Left forelimb (tissue), 1 donor: ENCODE data around the gene MIPOL1.
A peak's percentile ranks its signal among the peaks of the same experiment; 100 is the strongest.
"Not testable (repeated sequence)": the region's sequence is repeated elsewhere in the genome, so short reads cannot be mapped to it uniquely, and the experiment has no call there.

ENCODE experiments used
- DNase-seq: peaks from one replicate; pipeline ENCODE4 v3.0.0-alpha.2; 2018; ENCODE audit warnings: low spot score

Gene MIPOL1, protein sequence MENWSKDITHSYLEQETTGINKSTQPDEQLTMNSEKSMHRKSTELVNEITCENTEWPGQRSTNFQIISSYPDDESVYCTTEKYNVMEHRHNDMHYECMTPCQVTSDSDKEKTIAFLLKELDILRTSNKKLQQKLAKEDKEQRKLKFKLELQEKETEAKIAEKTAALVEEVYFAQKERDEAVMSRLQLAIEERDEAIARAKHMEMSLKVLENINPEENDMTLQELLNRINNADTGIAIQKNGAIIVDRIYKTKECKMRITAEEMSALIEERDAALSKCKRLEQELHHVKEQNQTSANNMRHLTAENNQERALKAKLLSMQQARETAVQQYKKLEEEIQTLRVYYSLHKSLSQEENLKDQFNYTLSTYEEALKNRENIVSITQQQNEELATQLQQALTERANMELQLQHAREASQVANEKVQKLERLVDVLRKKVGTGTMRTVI

DNA sequence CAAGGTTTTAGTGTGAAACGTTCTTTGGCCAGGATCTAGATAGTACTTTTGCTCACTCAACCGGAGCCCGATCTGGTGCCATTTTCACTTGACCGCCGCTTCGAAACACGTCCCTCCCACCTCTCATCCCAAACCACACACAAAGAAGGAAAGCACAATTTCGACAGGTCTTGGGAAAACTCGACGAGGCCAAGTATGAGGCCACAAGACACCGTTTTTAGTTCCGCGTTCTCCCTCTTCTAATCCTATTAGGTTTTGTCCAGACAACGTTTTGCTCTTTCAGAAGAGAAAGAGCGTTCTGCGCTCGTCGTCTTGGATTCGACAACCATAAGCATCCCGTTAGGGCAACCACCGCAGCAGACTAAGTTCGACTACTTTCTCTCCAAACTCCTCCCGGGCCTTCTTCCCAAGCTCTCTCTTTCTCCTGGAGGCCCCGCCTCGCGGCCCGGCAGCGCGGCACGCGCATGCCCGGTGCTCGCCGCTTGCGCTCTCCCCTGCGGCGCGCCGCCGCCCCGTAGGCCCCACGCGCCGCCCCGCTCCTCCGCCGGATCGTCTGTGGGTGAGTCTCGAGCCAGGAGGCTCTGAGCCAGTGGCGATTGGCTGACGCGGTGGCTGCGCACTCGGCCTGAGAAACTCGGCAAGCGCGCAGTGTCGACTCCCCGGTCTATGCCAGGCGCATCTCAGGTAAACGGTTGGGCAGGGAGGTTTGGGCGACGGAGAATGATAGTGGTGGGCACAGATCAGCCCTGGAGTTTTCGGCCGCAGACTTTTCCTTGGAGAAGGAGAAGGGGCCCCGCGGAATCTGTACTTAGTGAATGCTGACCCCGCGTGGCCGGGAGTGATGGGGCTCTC, at the start of gene MIPOL1:
Gene MIPOL1, plus strand, starts transcription at position 517 of the 852 bp plus-strand sequence. CDS start 49,952 bp downstream, outside the sequence.
- DNase-seq = peak; percentile 89

DNA sequence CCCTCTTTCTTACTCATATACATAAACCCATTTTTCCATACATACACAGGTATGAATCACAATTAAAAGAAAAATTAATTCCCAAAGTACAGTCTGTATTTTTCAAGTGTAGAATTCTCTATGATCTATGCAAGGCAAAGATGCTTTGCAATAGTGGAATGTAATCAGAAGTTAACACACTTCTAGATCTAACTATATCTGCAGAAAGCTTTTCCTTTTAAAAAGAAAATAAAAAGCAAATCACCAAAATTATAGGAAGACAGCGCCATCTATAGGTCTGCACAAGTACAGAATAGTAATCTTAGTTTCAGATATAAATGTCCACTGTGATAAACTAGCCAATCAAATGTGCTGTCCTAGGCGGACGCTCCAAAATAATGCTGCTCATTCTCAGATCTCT, 47.3 kb upstream of the MIPOL1 start:
- no peak for DNase-seq

DNA sequence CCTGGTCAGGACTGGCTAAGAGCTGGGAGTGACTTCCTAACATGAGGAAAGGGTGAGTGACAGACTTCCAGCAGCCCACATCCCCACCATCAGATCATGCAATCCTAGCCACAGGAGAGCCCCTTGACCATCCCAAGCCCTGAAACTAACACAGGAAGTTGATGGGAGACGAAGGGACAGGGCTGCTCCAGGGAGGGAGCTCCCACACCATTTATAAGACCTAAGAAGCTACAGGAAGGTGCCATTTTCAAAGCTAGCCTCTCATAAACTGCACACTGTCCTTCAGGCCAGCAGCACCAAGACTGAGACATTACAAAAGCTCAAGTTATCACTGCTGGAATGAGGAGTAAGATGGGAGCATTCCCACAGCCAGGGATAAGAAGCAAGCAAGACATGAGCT, 44.7 kb upstream of the MIPOL1 start:
- DNase-seq = no peak

DNA sequence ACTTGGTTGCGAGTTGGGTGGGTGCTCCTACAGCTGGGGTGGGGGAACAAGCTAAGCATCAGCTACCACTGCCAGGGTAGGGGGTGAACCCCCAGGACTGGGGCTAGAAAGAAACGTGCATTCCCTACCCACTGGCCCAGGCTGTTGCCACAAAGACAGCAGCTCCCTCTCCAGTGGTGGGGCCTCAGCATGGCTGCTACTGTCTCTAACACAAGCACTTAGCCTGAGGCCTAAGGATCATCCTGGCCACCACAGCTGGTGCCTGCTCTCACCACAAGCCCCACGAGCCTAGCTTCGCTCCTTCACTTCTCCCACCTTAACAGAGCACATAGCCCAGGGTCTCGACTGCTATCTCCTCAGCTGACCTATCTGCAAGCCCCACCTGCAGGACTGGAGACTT, 44.3 kb upstream of the MIPOL1 start:
- DNase-seq = no peak

DNA sequence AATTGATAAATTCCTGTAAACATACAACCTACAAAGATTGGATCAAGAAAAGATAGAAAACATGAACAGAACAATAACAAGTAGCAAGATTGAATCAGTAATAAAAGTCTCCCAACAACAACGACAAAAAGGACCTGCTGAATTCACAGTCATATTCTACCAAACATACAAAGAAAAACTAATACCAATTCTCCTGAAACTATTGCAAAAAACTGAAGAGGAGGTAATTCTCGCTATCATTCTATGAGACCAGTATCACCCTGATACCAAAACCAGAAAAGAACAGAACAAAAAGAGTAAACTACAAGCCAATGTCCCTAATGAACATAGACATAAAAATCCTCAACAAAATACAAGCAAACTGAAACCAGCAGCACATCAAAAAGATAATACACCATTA, 39.8 kb upstream of the MIPOL1 start:
- no peak for DNase-seq

DNA sequence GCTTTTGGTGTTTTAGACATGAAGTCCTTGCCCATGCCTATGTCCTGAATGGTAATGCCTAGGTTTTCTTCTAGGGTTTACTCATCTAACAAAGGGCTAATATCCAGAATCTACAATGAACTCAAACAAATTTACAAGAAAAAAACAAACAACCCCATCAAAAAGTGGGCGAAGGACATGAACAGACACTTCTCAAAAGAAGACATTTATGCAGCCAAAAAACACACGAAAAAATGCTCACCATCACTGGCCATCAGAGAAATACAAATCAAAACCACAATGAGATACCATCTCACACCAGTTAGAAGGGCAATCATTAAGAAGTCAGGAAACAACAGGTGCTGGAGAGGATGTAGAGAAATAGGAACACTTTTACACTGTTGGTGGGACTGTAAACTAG, 35.4 kb upstream of the MIPOL1 start:
- DNase-seq = not testable (repeated sequence)

DNA sequence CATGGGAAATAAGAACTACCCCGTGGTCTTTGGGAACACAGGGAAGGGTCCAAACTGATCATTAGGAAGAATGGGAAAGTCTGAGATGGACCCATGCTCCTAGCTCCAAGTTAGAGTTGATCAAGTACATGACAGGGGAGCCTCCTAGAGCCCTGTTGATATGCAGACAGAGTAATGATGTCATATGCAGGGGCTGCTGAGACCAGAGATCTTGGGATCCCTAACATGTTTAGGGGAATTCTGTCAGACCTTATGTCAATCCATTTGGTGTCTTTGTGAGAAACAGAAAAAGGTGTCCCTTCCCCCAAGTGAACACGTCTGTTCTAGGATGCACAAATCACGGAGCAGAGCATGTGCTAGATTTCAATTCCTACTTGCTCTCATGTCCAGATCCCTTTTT, 31.9 kb upstream of the MIPOL1 start:
- DNase-seq = no peak

DNA sequence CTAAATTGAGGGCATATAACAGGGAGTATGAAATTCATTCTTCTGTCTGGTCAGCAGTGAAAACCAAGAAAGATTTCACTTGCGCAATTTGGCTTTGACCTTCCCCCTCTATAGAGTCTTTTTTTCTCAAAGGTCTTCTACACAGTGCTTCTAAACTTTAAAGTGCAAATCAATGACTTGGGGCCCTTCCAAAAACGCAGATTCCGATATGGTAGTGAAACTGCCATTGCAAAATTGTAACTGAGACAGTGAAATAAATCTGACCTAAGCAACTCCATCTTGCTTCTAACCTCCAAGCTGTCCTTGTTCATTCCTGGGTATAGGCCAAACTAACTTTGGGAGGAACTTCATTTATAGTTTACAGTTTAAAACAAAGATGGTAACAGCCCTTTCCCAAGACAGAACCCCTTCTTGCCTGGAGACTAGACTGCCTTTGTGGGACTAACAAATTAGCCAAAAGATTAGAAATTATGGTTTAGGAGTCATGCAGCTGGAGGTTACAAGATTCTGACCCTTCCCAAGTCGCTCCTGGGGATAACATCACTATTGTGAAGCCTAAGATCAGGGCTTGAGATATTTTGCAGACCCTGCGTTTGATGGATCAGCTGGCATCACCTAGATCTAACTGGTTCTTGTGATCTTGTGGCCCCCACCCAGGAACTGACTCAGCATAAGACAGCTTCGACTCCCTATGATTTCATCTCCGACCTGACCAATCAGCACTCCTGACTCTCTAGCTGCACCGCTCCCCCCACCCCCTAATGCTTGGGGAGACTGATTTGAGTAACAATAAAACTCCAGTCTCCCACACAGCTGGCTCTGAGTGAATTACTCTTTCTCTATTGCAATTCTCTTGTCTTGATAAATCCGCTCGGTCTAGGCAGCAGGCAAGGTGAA, 30.3 kb upstream of the MIPOL1 start:
- DNase-seq = no peak

DNA sequence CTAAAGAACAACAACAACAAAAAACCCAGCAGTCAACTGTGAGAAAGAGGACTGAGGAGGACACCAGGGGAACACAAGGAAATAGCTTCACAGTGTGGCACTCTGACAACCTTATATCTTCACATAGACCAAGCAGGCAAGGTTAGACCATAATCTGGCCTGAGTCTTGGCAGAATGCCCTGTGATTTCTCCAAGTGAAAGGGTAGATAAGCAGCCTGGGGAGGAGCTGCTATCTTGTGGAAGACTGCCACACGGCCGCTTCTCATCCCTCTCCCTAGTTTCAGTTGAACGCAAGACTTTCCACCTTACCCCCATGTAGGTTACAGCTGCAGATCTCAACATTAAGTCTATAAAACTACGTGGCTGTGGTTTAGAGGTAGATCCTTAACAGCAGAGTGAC, 29.0 kb upstream of the MIPOL1 start:
- no peak for DNase-seq

DNA sequence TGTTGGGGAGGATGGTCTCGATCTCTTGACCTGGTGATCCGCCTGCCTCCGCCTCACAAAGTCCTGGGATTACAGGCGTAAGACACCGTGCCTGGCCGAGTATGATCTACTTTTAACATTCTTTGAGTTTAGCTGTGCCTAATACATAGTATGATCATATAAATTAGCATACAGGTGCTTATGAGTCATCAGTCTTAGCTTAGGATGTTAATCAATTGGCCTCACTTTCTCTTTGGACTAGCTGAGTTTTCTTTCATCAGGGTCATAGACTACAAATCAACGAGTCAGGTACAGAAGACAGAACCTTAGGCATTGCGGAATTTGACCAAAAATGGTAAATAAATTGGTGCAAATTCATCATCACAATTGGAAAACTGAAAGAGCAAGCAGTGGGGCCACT, 27.5 kb upstream of the MIPOL1 start:
- no peak for DNase-seq

DNA sequence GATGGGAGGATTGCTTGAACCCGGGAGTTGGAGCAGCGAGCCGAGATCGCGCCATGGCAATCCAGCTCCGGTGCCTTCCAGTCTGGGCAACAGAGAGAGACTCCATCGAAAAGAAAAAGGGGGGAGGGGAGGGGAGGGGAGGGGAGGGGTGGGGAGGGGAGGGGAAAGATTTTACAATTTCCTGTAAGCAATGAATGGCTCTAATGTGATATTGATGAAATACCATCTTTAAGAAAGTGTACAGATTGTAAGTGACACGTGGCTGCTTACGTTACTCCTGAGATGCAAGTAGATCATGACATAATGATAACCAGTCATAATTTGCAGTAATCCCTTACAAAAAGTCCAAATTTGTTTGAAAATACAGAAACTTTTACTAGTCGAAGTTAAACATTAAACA, 26.7 kb upstream of the MIPOL1 start:
- DNase-seq = no peak

DNA sequence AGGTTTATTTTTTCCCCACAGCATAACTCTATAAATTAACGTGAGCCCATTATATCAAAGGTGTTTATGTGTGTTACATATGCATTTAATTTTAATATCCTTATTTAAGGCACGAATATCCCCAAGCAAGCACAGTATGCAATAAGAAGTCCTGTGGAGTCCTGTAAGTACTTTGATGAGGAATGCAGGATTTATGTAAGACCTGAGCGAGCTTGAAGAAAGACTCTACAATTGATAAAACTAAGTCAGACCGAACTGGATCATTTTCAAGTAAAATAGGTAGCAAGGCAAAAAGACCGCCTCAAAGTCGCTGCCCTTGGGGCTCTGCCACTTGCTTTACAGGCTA, 26.1 kb upstream of the MIPOL1 start:
- no peak for DNase-seq

DNA sequence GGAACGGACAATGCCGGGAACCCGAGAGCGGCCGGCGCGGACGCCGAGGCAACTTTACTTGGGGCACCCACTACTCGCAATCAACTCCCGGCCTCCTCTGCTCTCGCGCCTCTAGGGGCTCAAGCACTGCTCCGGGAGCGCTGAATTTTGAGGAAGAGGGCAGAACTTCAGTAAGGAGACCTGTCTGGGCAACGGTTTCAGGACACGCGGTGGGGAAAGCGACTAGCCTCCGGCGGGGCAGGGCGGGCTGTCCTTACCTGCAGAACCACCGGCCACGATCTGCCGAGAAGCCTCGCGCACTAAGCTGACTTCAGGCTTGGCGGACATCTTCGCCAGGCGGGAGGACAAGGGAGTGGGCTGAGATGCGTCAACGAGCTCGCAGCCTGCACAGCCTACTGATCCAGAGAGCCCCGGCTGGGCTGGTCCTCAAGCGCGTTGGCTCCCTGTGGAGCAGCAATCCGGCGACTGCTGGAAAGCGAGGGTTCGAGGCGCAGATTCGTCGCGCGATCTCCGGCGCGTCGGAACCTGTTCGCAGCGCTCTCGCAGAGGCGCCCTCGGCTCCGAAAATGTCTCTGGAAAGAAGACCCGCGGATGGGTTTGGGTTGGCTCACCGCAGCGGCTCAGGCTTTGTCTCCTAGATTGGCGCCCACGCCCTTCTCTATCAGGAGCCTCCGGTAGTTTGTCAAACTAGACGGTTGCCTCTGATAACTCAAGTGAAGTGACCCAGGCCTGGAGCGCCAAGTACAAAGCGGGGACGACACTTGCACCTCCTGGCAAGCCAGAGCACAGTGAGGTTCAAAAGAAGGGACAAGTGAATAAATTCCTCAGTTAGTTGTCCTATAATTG, 25.5 kb upstream of the MIPOL1 start, which contains the start of gene SLC25A21:
Gene SLC25A21, minus strand, starts transcription at position 583 of the 846 bp plus-strand sequence.
- peak; percentile 86 for DNase-seq

DNA sequence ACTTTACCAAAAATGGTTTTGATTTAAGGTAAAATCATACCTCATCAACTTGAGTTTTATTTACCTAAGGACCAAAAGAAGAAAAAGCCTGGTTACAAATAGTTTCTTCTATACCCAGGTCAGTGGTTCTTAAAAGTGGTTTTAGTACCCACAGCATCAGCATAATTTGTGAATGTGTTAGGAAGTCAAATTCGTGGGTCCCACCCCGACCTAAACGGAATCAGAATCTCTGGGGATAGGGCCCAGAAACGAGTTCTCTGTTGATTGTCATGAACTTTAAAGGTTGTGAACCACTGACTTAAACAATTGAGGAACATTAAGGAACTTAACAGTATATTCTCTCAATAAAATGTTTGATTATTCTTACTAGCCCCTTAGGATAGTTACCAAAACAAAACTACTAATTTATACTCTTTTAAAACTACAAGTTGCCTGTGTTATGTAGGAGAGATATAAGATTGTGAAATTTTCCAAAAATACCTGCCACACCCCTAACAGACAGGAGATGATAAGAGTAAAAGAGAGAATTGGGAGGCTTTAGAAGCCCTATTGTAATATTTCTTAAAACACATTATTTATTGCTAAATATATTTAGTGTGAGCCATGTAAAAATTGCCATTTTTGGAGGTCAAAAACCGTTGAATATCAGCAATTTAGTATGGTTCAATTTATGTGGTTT, 24.7 kb upstream of the MIPOL1 start:
- no peak for DNase-seq

DNA sequence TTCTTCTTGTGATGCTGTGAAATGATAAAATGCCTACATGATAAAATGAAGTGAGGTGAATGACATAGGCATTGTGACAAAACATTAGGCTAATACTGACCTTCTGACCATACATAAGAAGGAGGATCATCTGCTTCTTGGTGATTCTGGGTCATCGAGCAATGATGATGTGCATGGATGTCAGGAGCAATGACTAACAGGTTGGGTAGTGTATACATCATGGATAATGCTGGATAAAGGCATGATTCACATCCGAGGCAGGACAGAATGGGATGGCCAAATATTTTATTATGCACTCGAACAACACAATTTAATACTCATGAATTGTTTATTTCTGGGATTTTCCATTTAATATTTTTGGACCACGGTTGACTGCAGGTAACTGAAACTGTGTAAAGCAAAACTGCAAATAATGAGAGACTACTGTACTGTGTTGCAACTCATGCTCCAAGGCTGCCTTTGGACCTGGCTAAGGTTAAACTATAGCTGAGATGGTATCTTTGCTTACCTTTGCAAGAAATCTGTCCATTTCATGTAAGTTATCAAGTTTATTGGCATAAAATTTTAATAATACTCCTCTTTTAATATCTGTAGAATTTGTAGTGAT, 17.7 kb upstream of the MIPOL1 start:
- no peak for DNase-seq

DNA sequence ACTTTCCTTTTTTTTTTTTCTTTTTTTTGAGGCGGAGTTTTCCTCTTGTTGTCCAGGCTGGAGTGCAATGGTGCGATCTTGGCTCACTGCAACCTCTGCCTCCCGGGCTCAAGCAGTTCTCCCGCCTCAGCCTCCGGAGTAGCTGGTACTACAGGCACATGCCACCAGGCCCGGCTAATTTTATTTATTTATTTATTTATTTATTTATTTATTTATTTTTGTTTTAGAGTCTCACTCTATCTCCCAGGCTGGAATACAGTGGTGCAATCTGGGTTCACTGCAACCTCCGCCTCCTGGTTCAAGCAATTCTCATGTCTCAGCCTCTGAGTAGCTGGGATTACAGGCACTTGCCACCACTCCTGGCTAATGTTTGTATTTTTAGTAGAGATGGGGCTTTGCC, 16.9 kb upstream of the MIPOL1 start:
- not testable (repeated sequence) for DNase-seq

DNA sequence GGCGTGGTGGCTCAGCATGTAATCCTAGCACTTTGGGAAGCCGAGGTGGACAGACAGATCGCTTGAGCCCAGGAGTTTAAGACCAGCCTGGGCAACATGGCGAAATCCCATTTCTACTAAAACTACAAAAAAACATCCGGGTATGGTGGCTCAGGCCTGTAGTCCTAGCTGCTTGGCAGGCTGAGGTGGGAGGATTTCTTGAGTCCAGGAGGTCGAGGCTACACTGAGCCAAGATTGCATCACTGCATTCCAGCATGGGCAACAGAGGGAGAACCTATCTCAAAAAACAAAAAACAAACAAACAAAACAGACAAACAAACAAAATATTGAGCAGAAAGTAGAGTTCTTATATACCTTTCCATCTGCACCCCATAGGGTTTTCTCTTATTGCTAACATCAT, 16.3 kb upstream of the MIPOL1 start:
- DNase-seq = no peak

DNA sequence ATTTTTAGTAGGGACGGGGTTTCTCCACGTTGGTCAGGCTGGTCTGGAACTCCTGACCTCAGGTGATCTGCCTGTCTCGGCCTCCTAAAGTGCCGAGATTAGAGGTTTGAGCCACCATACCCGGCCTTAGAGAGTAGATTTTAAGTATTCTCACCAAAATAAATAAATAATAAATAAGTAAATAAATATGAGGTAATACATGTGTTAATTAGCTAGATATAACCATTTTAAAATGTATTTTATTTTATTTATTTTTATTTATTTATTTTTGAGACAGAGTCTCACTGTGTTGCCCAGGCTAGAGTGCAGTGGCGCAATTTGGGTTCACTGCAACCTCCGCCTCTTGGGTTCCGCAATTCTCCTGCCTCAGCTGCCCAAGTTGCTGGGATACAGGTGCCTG, 13.2 kb upstream of the MIPOL1 start:
- DNase-seq = not testable (repeated sequence)

DNA sequence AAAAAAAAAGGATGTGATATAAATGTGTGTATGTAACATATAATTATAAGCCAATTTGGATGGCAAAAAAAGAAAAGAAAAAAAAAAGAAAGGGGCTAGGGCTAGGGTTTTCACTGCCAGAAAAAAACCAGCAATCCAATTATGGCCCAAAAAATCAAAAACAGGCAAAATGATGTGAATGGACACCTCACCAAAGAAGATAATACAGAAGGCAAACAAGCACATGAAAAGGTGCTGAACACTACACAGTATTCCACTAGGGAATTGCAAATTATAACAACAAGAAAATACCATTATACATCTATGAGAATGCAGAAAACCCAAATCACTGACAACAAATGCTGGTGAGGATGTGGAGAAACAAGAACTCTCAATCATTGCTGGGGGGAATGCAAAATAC, 12.1 kb upstream of the MIPOL1 start:
- no peak for DNase-seq

DNA sequence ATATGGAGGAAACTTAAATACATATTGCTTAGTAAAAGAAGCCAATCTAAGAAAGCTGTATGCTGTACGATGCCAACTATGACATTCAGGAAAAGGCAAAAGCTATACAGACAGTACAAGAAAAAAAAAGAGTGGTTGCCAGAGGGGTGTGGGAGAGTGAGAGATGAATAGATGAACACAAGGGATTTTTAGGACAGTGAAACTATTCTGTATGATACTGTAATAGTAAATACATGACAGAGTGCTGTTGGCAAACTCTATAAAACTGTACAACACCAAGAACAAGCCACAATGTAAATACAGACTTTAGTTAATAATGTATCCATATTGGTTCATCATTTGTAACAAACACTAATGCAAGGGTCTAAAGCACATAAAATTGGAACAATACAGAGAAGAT, 10.9 kb upstream of the MIPOL1 start:
- no peak for DNase-seq
